HepG2 (cell line): ENCODE data around the gene HIPK2. TPM values are rescaled to one million over a fixed set of nuclear protein-coding genes. Genes with fewer than 3 reads are reported as not detected.

Source experiments
- HMGXB4 ChIP-seq, 2 experiments: sonication (generic) in 1 of 2; formaldehyde crosslinking in 1 of 2; IDR thresholded peaks; 2 replicates each; pipeline versions ENCODE4 v1.4.0 to v1.6.1; 2018 to 2020; ENCODE audit warnings: missing genetic modification reagents in 2 of 2, borderline replicate concordance in 1 of 2, low read depth in 1 of 2, mild to moderate bottlenecking in 1 of 2, missing biosample characterization in 1 of 2
- HNF1B ChIP-seq: sonication (generic); formaldehyde crosslinking; IDR thresholded peaks from 2 replicates; pipeline ENCODE4 v1.5.1; 2020; ENCODE audit warnings: mild to moderate bottlenecking, moderate library complexity, missing genetic modification reagents
- KDM5B ChIP-seq: sonication (generic); formaldehyde crosslinking; IDR thresholded peaks from 2 replicates; pipeline ENCODE4 v1.4.0; 2020; ENCODE audit warnings: missing genetic modification reagents, mild to moderate bottlenecking, borderline replicate concordance
- TP53 ChIP-seq: sonication (generic); formaldehyde crosslinking; conservative IDR thresholded peaks from 2 replicates; pipeline ENCODE4 v1.4.0; 2020; ENCODE audit warnings: missing genetic modification reagents
- ZBED4 ChIP-seq: sonication (generic); formaldehyde crosslinking; IDR thresholded peaks from 2 replicates; pipeline ENCODE4 v1.4.0; 2020; ENCODE audit warnings: missing genetic modification reagents, borderline replicate concordance
- polyA plus RNA-seq, 8 experiments: library from polyadenylated mRNA; depleted of rRNA in 3 of 8; stranded (reverse) in 7 of 8; unstranded in 1 of 8; fragments of >200 nt; fragmentation: Illumina TruSeq in 4 of 8; extraction: Trizol in 4 of 8; gene quantifications; 2 replicates each; pipeline versions ENCODE4 v1.2.1 to v1.2.3, GENCODE V29; 2011 to 2016; ENCODE audit warnings: low read depth in 4 of 8, missing spikeins in 1 of 8, mixed read lengths in 1 of 8; ENCODE audit not compliant: insufficient read depth in 1 of 8
- total RNA-seq, 5 experiments: library from RNA; depleted of rRNA; stranded (reverse); fragments of >200 nt; fragmentation: Illumina TruSeq; extraction: Trizol; gene quantifications; 2 replicates each; pipeline ENCODE4 v1.2.3, GENCODE V29; 2016; ENCODE audit warnings: low read depth in 1 of 5
- TF ChIP-seq, protein P1 (sequence below): sonication (generic); formaldehyde crosslinking; IDR thresholded peaks from 2 replicates; pipeline ENCODE4 v1.4.0; 2020; ENCODE audit warnings: mild to moderate bottlenecking, missing genetic modification reagents

The HIPK2 gene
- total and polyA plus RNA-seq, 2 of the 13 experiments (the other 11 are each of a cell fraction or from before 2014, with no cell fraction given): 14.4 to 20.2 TPM

GRCh38 chr7:139645572-139646523 lies 131.9 kb downstream of the HIPK2 start (continued):
- TF ChIP-seq HNF1B (peak; percentile 44; the same call in 1 of the 2 replicates), KDM5B (CRISPR knock-in tag) (0 out of 2 replicates have a peak, but pooled peaks have one; percentile 30), TP53 (no peak), ZBED4 (CRISPR knock-in tag) (peak; percentile 61; the same call in 1 of the 2 replicates), HMGXB4 (CRISPR knock-in tag; IDR thresholded peaks at IDR 0.05; ENCODE audit: borderline replicate concordance in 1 of 2, low read depth in 1 of 2) (peak in 1 of 2 experiments; percentile 37; a peak in 2 of 4 replicates)
- TF ChIP-seq, protein P1, sequence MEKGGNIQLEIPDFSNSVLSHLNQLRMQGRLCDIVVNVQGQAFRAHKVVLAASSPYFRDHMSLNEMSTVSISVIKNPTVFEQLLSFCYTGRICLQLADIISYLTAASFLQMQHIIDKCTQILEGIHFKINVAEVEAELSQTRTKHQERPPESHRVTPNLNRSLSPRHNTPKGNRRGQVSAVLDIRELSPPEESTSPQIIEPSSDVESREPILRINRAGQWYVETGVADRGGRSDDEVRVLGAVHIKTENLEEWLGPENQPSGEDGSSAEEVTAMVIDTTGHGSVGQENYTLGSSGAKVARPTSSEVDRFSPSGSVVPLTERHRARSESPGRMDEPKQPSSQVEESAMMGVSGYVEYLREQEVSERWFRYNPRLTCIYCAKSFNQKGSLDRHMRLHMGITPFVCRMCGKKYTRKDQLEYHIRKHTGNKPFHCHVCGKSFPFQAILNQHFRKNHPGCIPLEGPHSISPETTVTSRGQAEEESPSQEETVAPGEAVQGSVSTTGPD: no peak
